CD4-positive, CD25-positive, alpha-beta regulatory T cell (primary cell): ENCODE data around the gene LPCAT2. TPM values are rescaled to one million over a fixed set of nuclear protein-coding genes. Genes with fewer than 3 reads are reported as not detected.

Experiments
- ATAC-seq, 2 donors: fragments of 150-1000 bp; cut with Tn5 transposase; one replicate each; pipeline ENCODE4 v1.10.0; 2021; ENCODE audit warnings: low read depth in 2 of 2, moderate number of reproducible peaks in 2 of 2, moderate library complexity in 1 of 2
- DNase-seq, 3 donors: peaks; one replicate each; pipeline versions ENCODE4 v3.0.0 to v3.0.0-alpha.2; 2012 to 2022; ENCODE audit warnings: mixed read lengths in 1 of 3
- H3K27ac ChIP-seq: one replicate; pipeline ENCODE4 v1.7.0; 2013; ENCODE audit warnings: mild to moderate bottlenecking, low read length; ENCODE audit not compliant: insufficient read depth, poor library complexity, severe bottlenecking
- H3K27me3 ChIP-seq: one replicate; pipeline ENCODE4 v1.7.0; 2013; ENCODE audit warnings: low read length; ENCODE audit not compliant: control insufficient read depth, insufficient read depth
- H3K36me3 ChIP-seq: one replicate; pipeline ENCODE4 v1.7.0; 2013; ENCODE audit warnings: mild to moderate bottlenecking, low read length, moderate library complexity; ENCODE audit not compliant: control insufficient read depth, insufficient read depth
- H3K4me1 ChIP-seq: 2 replicates; pipeline ENCODE4 v1.7.0; 2013; ENCODE audit warnings: mild to moderate bottlenecking, low read length; ENCODE audit not compliant: insufficient read depth, control insufficient read depth, poor library complexity, severe bottlenecking
- H3K4me3 ChIP-seq: one replicate; pipeline ENCODE4 v1.7.0; 2013; ENCODE audit warnings: low read depth, mild to moderate bottlenecking, low read length, moderate library complexity
- H3K9me3 ChIP-seq, 2 experiments: 1 replicate in 1 of 2; 2 replicates in 1 of 2; pipeline ENCODE4 v1.7.0; 2013; ENCODE audit warnings: low read length in 2 of 2, mild to moderate bottlenecking in 1 of 2, moderate library complexity in 1 of 2; ENCODE audit not compliant: control insufficient read depth in 2 of 2
- H3K27ac Mint-ChIP-seq, 3 donors: one replicate each; pipeline ENCODE4 v1.8.0; 2020 to 2022; ENCODE audit warnings: mild to moderate bottlenecking in 3 of 3, mixed read lengths in 3 of 3, moderate library complexity in 2 of 3
- H3K27me3 Mint-ChIP-seq: one replicate; pipeline ENCODE4 v1.8.0; 2022; ENCODE audit warnings: mild to moderate bottlenecking, mixed read lengths
- H3K36me3 Mint-ChIP-seq: one replicate; pipeline ENCODE4 v1.8.0; 2020; ENCODE audit warnings: mixed read lengths
- H3K4me1 Mint-ChIP-seq, 4 donors: one replicate each; pipeline ENCODE4 v1.8.0; 2020 to 2022; ENCODE audit warnings: mixed read lengths in 4 of 4, mild to moderate bottlenecking in 1 of 4
- H3K4me3 Mint-ChIP-seq, 4 donors: one replicate each; pipeline ENCODE4 v1.8.0; 2020 to 2022; ENCODE audit warnings: mild to moderate bottlenecking in 4 of 4, mixed read lengths in 4 of 4, moderate library complexity in 3 of 4
- H3K9me3 Mint-ChIP-seq, 7 donors: one replicate each; pipeline ENCODE4 v1.8.0; 2020 to 2022; ENCODE audit warnings: mixed read lengths in 7 of 7, mild to moderate bottlenecking in 3 of 7, moderate library complexity in 2 of 7
- polyA plus RNA-seq, 4 donors: library from polyadenylated mRNA; unstranded; fragments of 300-500 nt; fragmentation: Illumina TruSeq; gene quantifications; one replicate each; pipeline ENCODE4 v1.2.3, GENCODE V29; 2021
- total RNA-seq: library from RNA; stranded (reverse); gene quantifications from one replicate; pipeline ENCODE4 v1.2.3, GENCODE V29; 2022

Gene LPCAT2
- total and polyA plus RNA-seq, 5 donors from 2014 or later = 0.13 to 0.57 (median 0.14) TPM; not detected in 1

GRCh38 chr16:55510185-55510805 lies 1.4 kb downstream of the LPCAT2 start:
- peaks cover 0 to 7% (median 1%) of the 10 kb centered on the region in 4 donors for H3K4me1 Mint-ChIP-seq
- DNase-seq (no peak), ATAC-seq (no peak)
- no peak overlapping the region for H3K27ac ChIP-seq
- no peaks in the 10 kb centered on the region for H3K36me3 ChIP-seq
- no peak overlapping the region for H3K4me3 Mint-ChIP-seq
- peaks cover 18% of the 10 kb centered on the region for H3K27me3 ChIP-seq
- peaks cover 0 to 15% (median 6%) of the 10 kb centered on the region in 7 donors for H3K9me3 Mint-ChIP-seq
- no peak overlapping the region for H3K27ac Mint-ChIP-seq
- no peak overlapping the region for H3K4me3 ChIP-seq
- H3K4me1 ChIP-seq = no peaks in the 10 kb centered on the region
- H3K27me3 Mint-ChIP-seq = peaks cover 24% of the 10 kb centered on the region
- peaks cover 0 to 2% of the 10 kb centered on the region in 2 experiments for H3K9me3 ChIP-seq
- no peaks in the 10 kb centered on the region for H3K36me3 Mint-ChIP-seq

GRCh38 chr16:55512941-55513340 lies 4.1 kb downstream of the LPCAT2 start:
- H3K4me1 ChIP-seq = no peaks in the 10 kb centered on the region
- H3K4me3 Mint-ChIP-seq = no peak overlapping the region

GRCh38 chr16:55513616-55514015 lies 4.7 kb downstream of the LPCAT2 start:
- no peak overlapping the region for H3K4me3 Mint-ChIP-seq
- H3K27ac Mint-ChIP-seq = no peak overlapping the region
- no peaks in the 10 kb centered on the region for H3K36me3 Mint-ChIP-seq
- DNase-seq = no peak
- no peak overlapping the region for H3K4me3 ChIP-seq
- no peaks in the 10 kb centered on the region for H3K36me3 ChIP-seq
- H3K9me3 ChIP-seq = peaks cover 0 to 2% of the 10 kb centered on the region in 2 experiments
- no peaks in the 10 kb centered on the region for H3K4me1 ChIP-seq
- H3K9me3 Mint-ChIP-seq = peaks cover 0 to 18% (median 8%) of the 10 kb centered on the region in 7 donors
- no peak for ATAC-seq
- peaks cover 10% of the 10 kb centered on the region for H3K27me3 ChIP-seq
- no peak overlapping the region for H3K27ac ChIP-seq
- peaks cover 0 to 5% (median under 1%) of the 10 kb centered on the region in 4 donors for H3K4me1 Mint-ChIP-seq
- H3K27me3 Mint-ChIP-seq = peaks cover 11% of the 10 kb centered on the region

More at GRCh38 chr16:55512941-55513340, 4.1 kb downstream of the LPCAT2 start:
- H3K27ac Mint-ChIP-seq = no peak overlapping the region
- DNase-seq (no peak), ATAC-seq (no peak)
- Histone ChIP-seq H3K4me3 (no peak overlapping the region), H3K27me3 (peaks cover 16% of the 10 kb centered on the region), H3K27ac (no peak overlapping the region), H3K36me3 (no peaks in the 10 kb centered on the region), H3K9me3 (peaks cover 0 to 2% of the 10 kb centered on the region in 2 experiments)
- no peaks in the 10 kb centered on the region for H3K36me3 Mint-ChIP-seq
- H3K27me3 Mint-ChIP-seq = peaks cover 15% of the 10 kb centered on the region
- H3K4me1 Mint-ChIP-seq = peaks cover 0 to 7% (median 1%) of the 10 kb centered on the region in 4 donors
- H3K9me3 Mint-ChIP-seq = peaks cover 0 to 18% (median 7%) of the 10 kb centered on the region in 7 donors

- Histone ChIP-seq H3K4me3 (no peak overlapping the region), H3K9me3 (peaks cover 0 to 2% of the 10 kb centered on the region in 2 experiments), H3K4me1 (no peaks in the 10 kb centered on the region), H3K27ac (no peak overlapping the region), H3K36me3 (no peaks in the 10 kb centered on the region), H3K27me3 (peaks cover 4% of the 10 kb centered on the region)
- no peaks in the 10 kb centered on the region for H3K36me3 Mint-ChIP-seq
- H3K4me3 Mint-ChIP-seq = no peak overlapping the region
- H3K27ac Mint-ChIP-seq = peak overlapping the region in 1 of 3 donors; percentile 17
- peaks cover 0 to 18% (median 9%) of the 10 kb centered on the region in 7 donors for H3K9me3 Mint-ChIP-seq
- H3K27me3 Mint-ChIP-seq = peaks cover under 1% of the 10 kb centered on the region
- no peak for ATAC-seq
- no peak for DNase-seq
- H3K4me1 Mint-ChIP-seq = no peaks in the 10 kb centered on the region
Observed at GRCh38 chr16:55515111-55515510, 6.2 kb downstream of the LPCAT2 start.

- peaks cover 0 to 9% (median 3%) of the 10 kb centered on the region in 7 donors for H3K9me3 Mint-ChIP-seq
- H3K4me3 Mint-ChIP-seq = no peak overlapping the region
- Histone ChIP-seq H3K4me1 (no peaks in the 10 kb centered on the region), H3K27me3 (no peaks in the 10 kb centered on the region), H3K4me3 (no peak overlapping the region), H3K36me3 (no peaks in the 10 kb centered on the region), H3K27ac (no peak overlapping the region), H3K9me3 (peaks cover 4 to 6% of the 10 kb centered on the region in 2 experiments)
- no peak for ATAC-seq
- H3K4me1 Mint-ChIP-seq = no peaks in the 10 kb centered on the region
- no peaks in the 10 kb centered on the region for H3K36me3 Mint-ChIP-seq
- H3K27me3 Mint-ChIP-seq = no peaks in the 10 kb centered on the region
- no peak for DNase-seq
- no peak overlapping the region for H3K27ac Mint-ChIP-seq
Observed at GRCh38 chr16:55521792-55522191, 12.9 kb downstream of the LPCAT2 start.

- Histone ChIP-seq H3K27me3 (no peaks in the 10 kb centered on the region), H3K9me3 (peaks cover 4 to 6% of the 10 kb centered on the region in 2 experiments), H3K4me3 (no peak overlapping the region), H3K36me3 (no peaks in the 10 kb centered on the region), H3K27ac (no peak overlapping the region), H3K4me1 (no peaks in the 10 kb centered on the region)
- H3K27me3 Mint-ChIP-seq = no peaks in the 10 kb centered on the region
- no peak for ATAC-seq
- DNase-seq = no peak
- H3K4me1 Mint-ChIP-seq = no peaks in the 10 kb centered on the region
- peaks cover 0 to 8% (median 1%) of the 10 kb centered on the region in 7 donors for H3K9me3 Mint-ChIP-seq
- no peaks in the 10 kb centered on the region for H3K36me3 Mint-ChIP-seq
- H3K27ac Mint-ChIP-seq = no peak overlapping the region
- no peak overlapping the region for H3K4me3 Mint-ChIP-seq
Observed at GRCh38 chr16:55526441-55526840, 17.6 kb downstream of the LPCAT2 start.

GRCh38 chr16:55527885-55528284 lies 19.0 kb downstream of the LPCAT2 start:
- DNase-seq = no peak
- Histone ChIP-seq H3K9me3 (no peaks in the 10 kb centered on the region), H3K27ac (no peak overlapping the region), H3K4me3 (no peak overlapping the region), H3K27me3 (no peaks in the 10 kb centered on the region), H3K4me1 (no peaks in the 10 kb centered on the region), H3K36me3 (no peaks in the 10 kb centered on the region)
- no peak overlapping the region for H3K27ac Mint-ChIP-seq
- peaks cover 0 to 5% (median 0%) of the 10 kb centered on the region in 7 donors for H3K9me3 Mint-ChIP-seq
- H3K4me3 Mint-ChIP-seq = no peak overlapping the region
- no peak for ATAC-seq
- no peaks in the 10 kb centered on the region for H3K4me1 Mint-ChIP-seq
- H3K36me3 Mint-ChIP-seq = no peaks in the 10 kb centered on the region
- H3K27me3 Mint-ChIP-seq = no peaks in the 10 kb centered on the region

GRCh38 chr16:55529018-55529417 lies 20.1 kb downstream of the LPCAT2 start:
- H3K27ac Mint-ChIP-seq = no peak overlapping the region
- no peak overlapping the region for H3K4me3 Mint-ChIP-seq
- DNase-seq (no peak), ATAC-seq (no peak)
- H3K4me1 ChIP-seq = no peaks in the 10 kb centered on the region
- H3K9me3 ChIP-seq = no peaks in the 10 kb centered on the region
- no peak overlapping the region for H3K27ac ChIP-seq
- H3K36me3 ChIP-seq = no peaks in the 10 kb centered on the region
- no peaks in the 10 kb centered on the region for H3K27me3 ChIP-seq
- no peaks in the 10 kb centered on the region for H3K4me1 Mint-ChIP-seq
- peaks cover 0 to 3% (median 0%) of the 10 kb centered on the region in 7 donors for H3K9me3 Mint-ChIP-seq
- no peaks in the 10 kb centered on the region for H3K27me3 Mint-ChIP-seq
- H3K4me3 ChIP-seq = no peak overlapping the region
- no peaks in the 10 kb centered on the region for H3K36me3 Mint-ChIP-seq
